Measurements from ENCODE around the gene SMS.

Gene SMS

DNA sequence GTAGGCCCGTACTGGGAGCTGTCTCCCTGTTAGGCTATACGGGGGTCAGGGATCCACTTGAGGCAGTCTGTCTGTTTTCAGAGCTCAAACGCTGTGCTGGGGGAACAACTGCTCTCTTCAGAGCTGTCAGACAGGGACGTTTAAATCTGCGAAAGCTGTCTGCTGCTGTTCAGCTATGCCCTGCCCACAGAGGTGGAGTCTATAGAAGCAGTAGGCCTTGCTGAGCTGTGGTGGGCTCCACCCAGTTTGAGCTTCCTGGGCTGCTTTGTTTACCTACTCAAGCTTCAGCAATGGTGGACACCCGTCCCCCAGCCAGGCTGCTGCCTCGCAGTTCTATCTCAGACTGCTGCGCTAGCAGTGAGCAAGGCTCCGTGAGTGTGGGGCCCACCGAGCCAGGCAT lies 64.4 kb downstream of the SMS start:
- TF ChIP-seq, protein P1, sequence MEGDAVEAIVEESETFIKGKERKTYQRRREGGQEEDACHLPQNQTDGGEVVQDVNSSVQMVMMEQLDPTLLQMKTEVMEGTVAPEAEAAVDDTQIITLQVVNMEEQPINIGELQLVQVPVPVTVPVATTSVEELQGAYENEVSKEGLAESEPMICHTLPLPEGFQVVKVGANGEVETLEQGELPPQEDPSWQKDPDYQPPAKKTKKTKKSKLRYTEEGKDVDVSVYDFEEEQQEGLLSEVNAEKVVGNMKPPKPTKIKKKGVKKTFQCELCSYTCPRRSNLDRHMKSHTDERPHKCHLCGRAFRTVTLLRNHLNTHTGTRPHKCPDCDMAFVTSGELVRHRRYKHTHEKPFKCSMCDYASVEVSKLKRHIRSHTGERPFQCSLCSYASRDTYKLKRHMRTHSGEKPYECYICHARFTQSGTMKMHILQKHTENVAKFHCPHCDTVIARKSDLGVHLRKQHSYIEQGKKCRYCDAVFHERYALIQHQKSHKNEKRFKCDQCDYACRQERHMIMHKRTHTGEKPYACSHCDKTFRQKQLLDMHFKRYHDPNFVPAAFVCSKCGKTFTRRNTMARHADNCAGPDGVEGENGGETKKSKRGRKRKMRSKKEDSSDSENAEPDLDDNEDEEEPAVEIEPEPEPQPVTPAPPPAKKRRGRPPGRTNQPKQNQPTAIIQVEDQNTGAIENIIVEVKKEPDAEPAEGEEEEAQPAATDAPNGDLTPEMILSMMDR (IDR thresholded peaks at IDR 0.05; ENCODE audit: low read depth, low read length, missing control alignments), result no peak
- no peak for DNase-seq (ENCODE audit: low read depth)
- no peak overlapping the region for H3K4me3 ChIP-seq (ENCODE audit: low read depth, low read length)

- no peak overlapping the region for H3K4me3 ChIP-seq (ENCODE audit: low read depth, low read length)
- TF ChIP-seq, protein P1 (IDR thresholded peaks at IDR 0.05; ENCODE audit: low read depth, low read length, missing control alignments), result no peak
- no peak for DNase-seq (ENCODE audit: low read depth)
These were observed 71.5 kb downstream of the SMS start for GRCh38 chrX:22012051-22012450.

- DNase-seq (ENCODE audit: low read depth), result no peak
- TF ChIP-seq, protein P1 (IDR thresholded peaks at IDR 0.05; ENCODE audit: low read depth, low read length, missing control alignments), result no peak
- no peak overlapping the region for H3K4me3 ChIP-seq (ENCODE audit: low read depth, low read length)
These were observed 72.4 kb downstream of the SMS start for GRCh38 chrX:22012931-22013330.

DNA sequence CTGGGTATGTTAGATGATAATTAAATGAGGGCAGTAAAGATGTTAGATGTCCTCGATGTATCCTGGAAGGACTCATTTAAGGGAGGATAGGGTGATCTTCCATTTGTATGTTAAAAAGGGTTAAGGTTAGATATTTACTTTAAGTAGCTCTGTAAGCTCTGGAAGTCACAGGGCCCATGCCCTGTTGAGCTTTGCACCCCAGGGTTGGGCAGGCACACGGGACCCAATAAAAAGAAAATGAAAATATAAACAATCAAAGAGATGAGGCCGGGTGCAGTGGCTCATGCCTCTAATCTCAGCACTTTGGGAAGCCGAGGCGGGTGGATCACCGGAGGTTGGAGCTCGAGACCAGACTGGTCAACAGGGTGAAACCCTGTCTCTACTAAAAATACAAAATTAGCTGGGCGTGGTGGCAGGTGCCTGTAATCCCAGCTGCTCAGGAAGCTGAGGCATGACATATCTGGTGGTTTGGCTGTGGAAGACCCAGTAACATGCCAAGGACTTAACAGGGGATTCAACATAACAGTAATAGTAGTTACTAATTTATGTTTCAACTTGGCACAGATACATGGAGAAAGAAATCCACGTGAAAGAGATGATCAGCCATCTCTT lies 74.7 kb downstream of the SMS start:
- TF ChIP-seq, protein P1 (IDR thresholded peaks at IDR 0.05; ENCODE audit: low read depth, low read length, missing control alignments), result no peak

DNA sequence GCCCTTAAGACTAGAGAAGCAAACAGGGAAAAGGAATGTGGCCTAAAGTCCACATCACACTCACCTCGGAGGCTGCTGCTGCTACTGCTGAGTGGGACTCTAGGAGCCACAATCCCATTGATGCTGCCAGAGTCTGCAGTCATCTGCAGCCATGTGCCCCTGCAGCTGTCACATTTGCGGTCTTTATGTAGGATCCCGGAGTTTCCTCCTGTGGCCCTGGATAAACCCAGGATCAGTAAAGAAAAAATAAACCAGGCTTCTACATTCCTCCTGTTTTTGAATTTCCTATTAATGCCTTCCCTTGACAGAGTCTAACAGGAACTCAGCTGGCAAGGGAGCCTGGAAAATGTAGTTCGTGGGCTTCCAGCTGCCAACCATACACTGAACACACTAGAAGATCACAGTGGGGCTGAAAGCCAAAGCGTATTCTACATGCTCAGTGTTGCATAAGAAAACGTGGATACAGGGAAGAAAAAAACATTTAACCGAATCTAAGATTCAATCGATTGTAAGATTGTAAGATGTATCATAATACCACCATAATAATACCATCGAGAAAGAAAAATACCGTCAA lies 81.3 kb downstream of the SMS start:
- TF ChIP-seq, protein P1 (IDR thresholded peaks at IDR 0.05; ENCODE audit: low read depth, low read length, missing control alignments), result no peak
- no peak overlapping the region for H3K4me3 ChIP-seq (ENCODE audit: low read depth, low read length)
- no peak for DNase-seq (ENCODE audit: low read depth)

More for the DNA sequence above, 74.7 kb downstream of the SMS start:
- DNase-seq (ENCODE audit: low read depth), result no peak
- H3K4me3 ChIP-seq (ENCODE audit: low read depth, low read length), result no peak overlapping the region

DNA sequence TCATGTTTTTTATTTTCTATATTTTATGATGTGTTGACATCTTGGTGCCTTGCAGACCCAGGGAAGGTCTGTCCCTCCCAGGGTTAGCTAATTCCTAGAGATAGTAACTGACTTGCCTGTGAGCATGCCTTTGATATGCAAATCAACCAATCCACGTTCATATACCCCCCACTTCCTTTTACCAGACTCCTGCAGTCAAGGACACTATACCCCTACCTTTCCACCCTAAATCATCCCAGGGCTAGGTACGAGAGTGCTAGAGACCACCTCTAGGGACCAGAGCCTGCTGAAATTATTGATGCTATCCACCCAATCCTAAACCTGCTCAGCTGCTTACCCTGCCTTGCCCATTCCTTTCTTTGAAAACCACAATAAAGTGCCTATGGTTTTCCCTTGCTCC lies 84.1 kb downstream of the SMS start:
- H3K4me3 ChIP-seq (ENCODE audit: low read depth, low read length), result no peak overlapping the region
- TF ChIP-seq, protein P1 (IDR thresholded peaks at IDR 0.05; ENCODE audit: low read depth, low read length, missing control alignments), result no peak
- DNase-seq (ENCODE audit: low read depth), result no peak

GRCh38 chrX:22025751-22026150 lies 85.2 kb downstream of the SMS start:
- TF ChIP-seq, protein P1 (IDR thresholded peaks at IDR 0.05; ENCODE audit: low read depth, low read length, missing control alignments), result no peak
- H3K4me3 ChIP-seq (ENCODE audit: low read depth, low read length), result no peak overlapping the region
- no peak for DNase-seq (ENCODE audit: low read depth)
